ENCODE measurements around the gene LMO2. TPM values are rescaled to one million over a fixed set of nuclear protein-coding genes. Genes with fewer than 3 reads are reported as not detected.

Gene LMO2
- total and polyA plus RNA-seq, 2 of the 13 experiments (the other 11 are each of a cell fraction or from before 2014, with no cell fraction given) = not detected

DNA sequence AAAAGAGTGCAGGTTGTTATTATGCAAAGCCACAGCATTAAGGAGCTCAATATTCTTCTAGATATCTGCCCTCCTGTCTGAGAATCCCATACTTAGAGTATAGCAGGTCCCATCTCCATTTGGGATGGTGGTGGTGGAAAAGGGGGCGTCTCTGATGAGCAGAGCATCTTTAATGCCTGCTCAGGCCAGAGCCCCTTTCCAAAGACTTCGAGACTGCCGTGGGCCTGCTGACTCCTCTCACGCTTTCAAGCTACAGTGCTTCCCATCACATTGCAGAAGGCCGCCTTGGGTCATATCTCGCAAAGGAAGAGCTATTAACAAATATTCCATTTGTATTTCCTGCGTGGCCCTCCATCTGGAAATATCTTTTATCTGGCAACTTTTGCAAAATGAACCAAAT lies 10.9 kb downstream of the LMO2 start:
- ATAC-seq = no peak
- Histone ChIP-seq H3K4me1 (ENCODE audit: insufficient read depth, low read length) (no peaks in the 10 kb centered on the region), H3K9ac (ENCODE audit: insufficient read depth, low read depth, low read length) (no peak overlapping the region), H3K4me3 (replicated peaks in 1 of 3; ENCODE audit: insufficient read depth in 1 of 3, low read depth in 2 of 3, low read length in 3 of 3) (no peak overlapping the region), H3K27me3 (ENCODE audit: control insufficient read depth in 1 of 2, insufficient read depth in 2 of 2, low read length in 2 of 2) (peaks cover 0 to 7% of the 10 kb centered on the region in 2 experiments; a peak in 1 of 5 replicates), H3K4me2 (ENCODE audit: low read depth, low read length) (no peak overlapping the region), H3K9me3 (ENCODE audit: low read length) (no peaks in the 10 kb centered on the region), H3K27ac (ENCODE audit: extremely low read length, insufficient read depth, low read length) (no peak overlapping the region), H3K79me2 (ENCODE audit: insufficient read depth, low read length) (no peaks in the 10 kb centered on the region), H2AFZ (ENCODE audit: low read length) (no peak overlapping the region), H4K20me1 (ENCODE audit: insufficient read depth, low read length) (no peaks in the 10 kb centered on the region), H3K36me3 (replicated peaks in 1 of 2; ENCODE audit: control insufficient read depth in 1 of 2, insufficient read depth in 2 of 2, low read length in 2 of 2) (no peaks in the 10 kb centered on the region)
- no peak for TF ChIP-seq IRX3 (CRISPR knock-in tag; IDR thresholded peaks at IDR 0.05; ENCODE audit: borderline replicate concordance, low read depth)
- no peak for TF ChIP-seq PAX8 (CRISPR knock-in tag; IDR thresholded peaks at IDR 0.05; ENCODE audit: borderline replicate concordance)
- TF ChIP-seq SALL2 (CRISPR knock-in tag; IDR thresholded peaks at IDR 0.05) = no peak
- POLR2A ChIA-PET = no interaction called here
- CTCF ChIA-PET (ENCODE audit: low intra/inter-chr PET ratio, low total read pairs) = no interaction called here
- in situ Hi-C loops (cut with HindIII; ENCODE audit: extremely low pct_ligation_motif_present, low pct_unique_long_range_greater_than_20kb) (no loop called here), intact Hi-C loops (cut with micrococcal nuclease; ENCODE audit: unreplicated experiment) (no loop called here)
- no TSS peak for BruUV-seq (replicated peaks)
- FAIRE-seq = no peak
- DNase-seq (ENCODE audit: low spot score) = no peak
- 26% methylated on average over 7 of the region's 7 CpGs for WGBS (ENCODE audit: low lambda C conversion rate)

DNA sequence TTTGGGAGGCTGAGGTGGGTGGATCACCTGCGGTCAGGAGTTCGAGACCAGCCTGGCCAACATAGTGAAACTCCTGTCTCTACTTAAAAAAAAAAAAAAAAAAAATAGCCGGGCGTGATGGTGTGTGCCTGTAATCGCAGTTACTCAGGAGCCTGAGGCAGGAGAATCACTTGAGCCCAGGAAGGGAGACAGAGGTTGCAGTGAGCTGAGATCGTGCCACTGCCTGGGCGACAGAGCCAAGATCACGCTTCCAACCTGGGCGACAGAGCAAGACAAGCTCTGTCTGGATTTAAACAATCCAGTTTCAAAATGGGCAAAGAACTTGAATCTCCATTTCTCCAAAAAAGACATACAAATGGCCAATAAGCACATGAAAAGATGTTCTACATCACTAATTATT lies 12.5 kb downstream of the LMO2 start:
- no peaks in the 10 kb centered on the region for H3K4me1 ChIP-seq (ENCODE audit: insufficient read depth, low read length)
- no peak overlapping the region for H3K4me3 ChIP-seq (replicated peaks in 1 of 3; ENCODE audit: insufficient read depth in 1 of 3, low read depth in 2 of 3, low read length in 3 of 3)
- H3K9me3 ChIP-seq (ENCODE audit: low read length) = no peaks in the 10 kb centered on the region
- no peaks in the 10 kb centered on the region for H4K20me1 ChIP-seq (ENCODE audit: insufficient read depth, low read length)
- in situ Hi-C loops (cut with HindIII; ENCODE audit: extremely low pct_ligation_motif_present, low pct_unique_long_range_greater_than_20kb) (no loop called here), intact Hi-C loops (cut with micrococcal nuclease; ENCODE audit: unreplicated experiment) (no loop called here)
- H2AFZ ChIP-seq (ENCODE audit: low read length) = no peak overlapping the region
- no TSS peak for BruUV-seq (replicated peaks)
- POLR2A ChIA-PET = no interaction called here
- no peak overlapping the region for H3K4me2 ChIP-seq (ENCODE audit: low read depth, low read length)
- no peaks in the 10 kb centered on the region for H3K79me2 ChIP-seq (ENCODE audit: insufficient read depth, low read length)
- FAIRE-seq (no peak), DNase-seq (ENCODE audit: low spot score) (no peak), ATAC-seq (no peak)
- CTCF ChIA-PET (ENCODE audit: low intra/inter-chr PET ratio, low total read pairs) = no interaction called here
- no peak overlapping the region for H3K27ac ChIP-seq (ENCODE audit: extremely low read length, insufficient read depth, low read length)
- H3K36me3 ChIP-seq (replicated peaks in 1 of 2; ENCODE audit: control insufficient read depth in 1 of 2, insufficient read depth in 2 of 2, low read length in 2 of 2) = no peaks in the 10 kb centered on the region
- H3K27me3 ChIP-seq (ENCODE audit: control insufficient read depth in 1 of 2, insufficient read depth in 2 of 2, low read length in 2 of 2) = peaks cover 0 to 17% of the 10 kb centered on the region in 2 experiments; a peak in 2 of 5 replicates
- WGBS (ENCODE audit: low lambda C conversion rate) = 16% methylated on average over 9 of the region's 9 CpGs
- no peak overlapping the region for H3K9ac ChIP-seq (ENCODE audit: insufficient read depth, low read depth, low read length)
- TF ChIP-seq MBNL3 (CRISPR knock-in tag; conservative IDR thresholded peaks at IDR 0.05) (no peak), MAFG (CRISPR knock-in tag; IDR thresholded peaks at IDR 0.05) (no peak), ZNF615 (CRISPR knock-in tag; IDR thresholded peaks at IDR 0.05; ENCODE audit: borderline replicate concordance) (no peak), HNRNPH1 (optimal IDR thresholded peaks at IDR 0.05; ENCODE audit: low read depth, low read length) (no peak), AHR (CRISPR knock-in tag; IDR thresholded peaks at IDR 0.05) (no peak), SYNCRIP (IDR thresholded peaks at IDR 0.05; ENCODE audit: insufficient read depth, low read depth, low read length) (no peak), NKX3-1 (CRISPR knock-in tag; IDR thresholded peaks at IDR 0.05) (no peak), RFX1 (IDR thresholded peaks at IDR 0.05) (no peak), CEBPG (CRISPR knock-in tag; IDR thresholded peaks at IDR 0.05) (no peak), HDAC2 (CRISPR knock-in tag; IDR thresholded peaks at IDR 0.05) (no peak), ZMAT3 (CRISPR knock-in tag; conservative IDR thresholded peaks at IDR 0.05) (no peak), GABPA (IDR thresholded peaks at IDR 0.05; ENCODE audit: low read depth, low read length) (no peak), GABPA (CRISPR knock-in tag; IDR thresholded peaks at IDR 0.05; ENCODE audit: low read depth) (no peak), ZNF383 (CRISPR knock-in tag; IDR thresholded peaks at IDR 0.05; ENCODE audit: borderline replicate concordance) (no peak), POLR2AphosphoS2 (IDR thresholded peaks at IDR 0.05; ENCODE audit: low read depth, low read length) (no peak), ZNF883 (CRISPR knock-in tag; IDR thresholded peaks at IDR 0.05; ENCODE audit: not compliant biosample characterization) (no peak), ZNF782 (CRISPR knock-in tag; IDR thresholded peaks at IDR 0.05; ENCODE audit: borderline replicate concordance) (no peak)
- TF ChIP-seq, protein P1, sequence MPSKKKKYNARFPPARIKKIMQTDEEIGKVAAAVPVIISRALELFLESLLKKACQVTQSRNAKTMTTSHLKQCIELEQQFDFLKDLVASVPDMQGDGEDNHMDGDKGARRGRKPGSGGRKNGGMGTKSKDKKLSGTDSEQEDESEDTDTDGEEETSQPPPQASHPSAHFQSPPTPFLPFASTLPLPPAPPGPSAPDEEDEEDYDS (CRISPR knock-in tag; IDR thresholded peaks at IDR 0.05) = no peak
- TF ChIP-seq, protein P2, sequence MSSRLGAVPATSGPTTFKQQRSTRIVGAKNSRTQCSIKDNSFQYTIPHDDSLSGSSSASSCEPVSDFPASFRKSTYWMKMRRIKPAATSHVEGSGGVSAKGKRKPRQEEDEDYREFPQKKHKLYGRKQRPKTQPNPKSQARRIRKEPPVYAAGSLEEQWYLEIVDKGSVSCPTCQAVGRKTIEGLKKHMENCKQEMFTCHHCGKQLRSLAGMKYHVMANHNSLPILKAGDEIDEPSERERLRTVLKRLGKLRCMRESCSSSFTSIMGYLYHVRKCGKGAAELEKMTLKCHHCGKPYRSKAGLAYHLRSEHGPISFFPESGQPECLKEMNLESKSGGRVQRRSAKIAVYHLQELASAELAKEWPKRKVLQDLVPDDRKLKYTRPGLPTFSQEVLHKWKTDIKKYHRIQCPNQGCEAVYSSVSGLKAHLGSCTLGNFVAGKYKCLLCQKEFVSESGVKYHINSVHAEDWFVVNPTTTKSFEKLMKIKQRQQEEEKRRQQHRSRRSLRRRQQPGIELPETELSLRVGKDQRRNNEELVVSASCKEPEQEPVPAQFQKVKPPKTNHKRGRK (CRISPR knock-in tag; IDR thresholded peaks at IDR 0.05) = no peak
